Measurements from ENCODE around the gene CLEC2D. TPM values are rescaled to one million over a fixed set of nuclear protein-coding genes. Genes with fewer than 3 reads are reported as not detected.

Gene CLEC2D
- total RNA-seq, 1 experiment from 2014 or later = 1.9 TPM

DNA sequence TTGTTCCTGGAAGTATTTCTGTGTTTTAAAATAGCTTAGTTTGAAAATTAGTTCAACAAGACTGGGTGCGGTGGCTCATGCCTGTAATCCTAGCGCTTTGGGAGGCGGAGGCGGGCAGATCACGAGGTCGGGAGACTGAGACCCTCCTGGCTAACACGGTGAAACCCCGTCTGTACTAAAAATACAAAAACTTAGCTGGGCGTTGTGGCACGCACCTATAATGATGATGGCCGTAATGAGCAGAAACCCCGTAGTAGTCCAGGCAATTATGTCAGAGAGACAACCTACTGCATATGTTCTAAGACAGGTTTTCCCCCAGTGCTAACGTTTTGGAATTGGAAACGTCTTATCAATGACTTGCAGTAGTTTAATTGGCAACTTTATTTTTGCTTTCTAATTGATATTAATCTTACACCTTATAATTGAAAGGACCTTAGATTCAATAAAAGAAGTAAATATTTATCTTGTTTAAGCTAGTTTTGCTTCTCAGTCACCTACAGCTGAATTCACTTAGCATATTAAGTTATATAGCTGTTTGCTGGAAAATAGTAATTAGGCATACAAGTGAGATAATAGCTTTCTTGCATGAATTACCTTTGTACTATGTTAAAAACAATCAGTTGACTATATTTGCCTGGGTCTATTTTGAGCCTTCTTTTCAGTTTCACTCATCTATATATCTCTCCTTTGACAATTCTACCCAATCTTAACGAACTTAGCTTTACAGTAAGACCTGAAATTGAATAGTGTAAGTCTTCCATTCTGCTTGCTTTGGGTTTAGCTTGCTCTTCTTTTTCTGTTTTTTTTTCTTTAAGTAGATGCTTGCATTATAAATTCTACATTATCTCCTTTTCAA, 47.8 kb downstream of the CLEC2D start:
- Histone ChIP-seq H3K36me3 (ENCODE audit: control insufficient read depth in 1 of 2, insufficient read depth in 2 of 2, low read length in 2 of 2) (no peaks in the 10 kb centered on the region), H3K9ac (ENCODE audit: low read length) (no peak overlapping the region), H3K4me1 (ENCODE audit: control insufficient read depth in 1 of 2, insufficient read depth in 2 of 2, low read length in 2 of 2) (no peaks in the 10 kb centered on the region), H3K9me3 (ENCODE audit: control insufficient read depth in 1 of 2, insufficient read depth in 1 of 2, low read depth in 1 of 2, low read length in 2 of 2) (no peaks in the 10 kb centered on the region), H3K79me2 (ENCODE audit: insufficient read depth, low read length) (no peaks in the 10 kb centered on the region), H3K4me2 (ENCODE audit: low read length) (no peak overlapping the region), H3K27ac (ENCODE audit: low read depth, low read length) (no peak overlapping the region), H3K4me3 (replicated peaks in 1 of 2; ENCODE audit: low read depth in 1 of 2, low read length in 2 of 2) (no peak overlapping the region), H4K20me1 (ENCODE audit: insufficient read depth) (no peaks in the 10 kb centered on the region), H2AFZ (ENCODE audit: low read depth, low read length, poor library complexity, severe bottlenecking) (no peak overlapping the region), H3K9me2 (ENCODE audit: insufficient read depth) (no peaks in the 10 kb centered on the region), H3K27me3 (ENCODE audit: insufficient read depth, low read length) (peaks cover 24% of the 10 kb centered on the region)
- no peak for TF ChIP-seq POLR2A (IDR thresholded peaks at IDR 0.05; ENCODE audit: borderline replicate concordance, extremely low read depth, insufficient read depth, insufficient read length)
- TF ChIP-seq SP1 (IDR thresholded peaks at IDR 0.05; ENCODE audit: low read depth) = no peak
- no peak for TF ChIP-seq YY1 (IDR thresholded peaks at IDR 0.05; ENCODE audit: extremely low read depth, insufficient replicate concordance, low read depth, low read length)
- TF ChIP-seq EZH2phosphoT487 (IDR thresholded peaks at IDR 0.05; ENCODE audit: borderline replicate concordance) = no peak
- no peak for TF ChIP-seq JUND (IDR thresholded peaks at IDR 0.05)
- no peak for TF ChIP-seq SRF (IDR thresholded peaks at IDR 0.05; ENCODE audit: low read depth)
- TF ChIP-seq, protein P1, sequence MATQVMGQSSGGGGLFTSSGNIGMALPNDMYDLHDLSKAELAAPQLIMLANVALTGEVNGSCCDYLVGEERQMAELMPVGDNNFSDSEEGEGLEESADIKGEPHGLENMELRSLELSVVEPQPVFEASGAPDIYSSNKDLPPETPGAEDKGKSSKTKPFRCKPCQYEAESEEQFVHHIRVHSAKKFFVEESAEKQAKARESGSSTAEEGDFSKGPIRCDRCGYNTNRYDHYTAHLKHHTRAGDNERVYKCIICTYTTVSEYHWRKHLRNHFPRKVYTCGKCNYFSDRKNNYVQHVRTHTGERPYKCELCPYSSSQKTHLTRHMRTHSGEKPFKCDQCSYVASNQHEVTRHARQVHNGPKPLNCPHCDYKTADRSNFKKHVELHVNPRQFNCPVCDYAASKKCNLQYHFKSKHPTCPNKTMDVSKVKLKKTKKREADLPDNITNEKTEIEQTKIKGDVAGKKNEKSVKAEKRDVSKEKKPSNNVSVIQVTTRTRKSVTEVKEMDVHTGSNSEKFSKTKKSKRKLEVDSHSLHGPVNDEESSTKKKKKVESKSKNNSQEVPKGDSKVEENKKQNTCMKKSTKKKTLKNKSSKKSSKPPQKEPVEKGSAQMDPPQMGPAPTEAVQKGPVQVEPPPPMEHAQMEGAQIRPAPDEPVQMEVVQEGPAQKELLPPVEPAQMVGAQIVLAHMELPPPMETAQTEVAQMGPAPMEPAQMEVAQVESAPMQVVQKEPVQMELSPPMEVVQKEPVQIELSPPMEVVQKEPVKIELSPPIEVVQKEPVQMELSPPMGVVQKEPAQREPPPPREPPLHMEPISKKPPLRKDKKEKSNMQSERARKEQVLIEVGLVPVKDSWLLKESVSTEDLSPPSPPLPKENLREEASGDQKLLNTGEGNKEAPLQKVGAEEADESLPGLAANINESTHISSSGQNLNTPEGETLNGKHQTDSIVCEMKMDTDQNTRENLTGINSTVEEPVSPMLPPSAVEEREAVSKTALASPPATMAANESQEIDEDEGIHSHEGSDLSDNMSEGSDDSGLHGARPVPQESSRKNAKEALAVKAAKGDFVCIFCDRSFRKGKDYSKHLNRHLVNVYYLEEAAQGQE (IDR thresholded peaks at IDR 0.05; ENCODE audit: low read depth) = no peak
- TF ChIP-seq EGR1 (IDR thresholded peaks at IDR 0.05; ENCODE audit: low read depth) = no peak
- TF ChIP-seq ZNF274 (IDR thresholded peaks at IDR 0.05; ENCODE audit: low read depth, low read length) = no peak
- TF ChIP-seq, protein P2, sequence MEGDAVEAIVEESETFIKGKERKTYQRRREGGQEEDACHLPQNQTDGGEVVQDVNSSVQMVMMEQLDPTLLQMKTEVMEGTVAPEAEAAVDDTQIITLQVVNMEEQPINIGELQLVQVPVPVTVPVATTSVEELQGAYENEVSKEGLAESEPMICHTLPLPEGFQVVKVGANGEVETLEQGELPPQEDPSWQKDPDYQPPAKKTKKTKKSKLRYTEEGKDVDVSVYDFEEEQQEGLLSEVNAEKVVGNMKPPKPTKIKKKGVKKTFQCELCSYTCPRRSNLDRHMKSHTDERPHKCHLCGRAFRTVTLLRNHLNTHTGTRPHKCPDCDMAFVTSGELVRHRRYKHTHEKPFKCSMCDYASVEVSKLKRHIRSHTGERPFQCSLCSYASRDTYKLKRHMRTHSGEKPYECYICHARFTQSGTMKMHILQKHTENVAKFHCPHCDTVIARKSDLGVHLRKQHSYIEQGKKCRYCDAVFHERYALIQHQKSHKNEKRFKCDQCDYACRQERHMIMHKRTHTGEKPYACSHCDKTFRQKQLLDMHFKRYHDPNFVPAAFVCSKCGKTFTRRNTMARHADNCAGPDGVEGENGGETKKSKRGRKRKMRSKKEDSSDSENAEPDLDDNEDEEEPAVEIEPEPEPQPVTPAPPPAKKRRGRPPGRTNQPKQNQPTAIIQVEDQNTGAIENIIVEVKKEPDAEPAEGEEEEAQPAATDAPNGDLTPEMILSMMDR (IDR thresholded peaks at IDR 0.05 in 2 of 3, conservative IDR thresholded peaks at IDR 0.05 in 1 of 3; ENCODE audit: borderline replicate concordance in 1 of 3, insufficient read depth in 1 of 3, low read depth in 2 of 3, low read length in 2 of 3) = no peak
- BruUV-seq (replicated peaks) = no TSS peak
- ChIA-PET CTCF (interaction anchor here (0.6 to 2.2 kb wide), 5 partner anchors 9 to 386 kb away, joined by 3 to 16 read pairs (median 4); no protein-coding TSS in a partner anchor), RAD21 (ENCODE audit: low non-redundant PET in 1 of 2, low total read pairs in 2 of 2, uncharacterized antibody in 2 of 2, unreplicated experiment in 2 of 2) (no interaction called here), POLR2A (no interaction called here)
- intact Hi-C loops (cut with micrococcal nuclease) = no loop called here
- ATAC-seq (no peak), DNase-seq (ENCODE audit: low read depth, low spot score) (no peak)
